HG03095 (cell line): ENCODE measurements around the gene DDI1.
"Not testable (repeated sequence)": the region's sequence is repeated elsewhere in the genome, so short reads cannot be mapped to it uniquely, and the experiment has no call there.

Experiments used
- ATAC-seq: cut with Tn5 transposase; IDR thresholded peaks from one replicate; pipeline ENCODE4 v1.9.1; 2021; ENCODE audit warnings: moderate library complexity; ENCODE audit not compliant: unreplicated experiment

DDI1 gene

GRCh38 chr11:104036995-104037394 lies 555 bp downstream of the DDI1 start:
- ATAC-seq: no peak

- ATAC-seq: no peak
Observed at GRCh38 chr11:104041792-104042191, 5.4 kb downstream of the DDI1 start.

- ATAC-seq: no peak
Observed at GRCh38 chr11:104043142-104043541, 6.7 kb downstream of the DDI1 start.

GRCh38 chr11:104043678-104044239 lies 7.3 kb downstream of the DDI1 start:
- ATAC-seq: no peak

- no peak for ATAC-seq
Observed at GRCh38 chr11:104046331-104046730, 9.9 kb downstream of the DDI1 start.

GRCh38 chr11:104046858-104047257 lies 10.4 kb downstream of the DDI1 start:
- not testable (repeated sequence) for ATAC-seq

- no peak for ATAC-seq
Observed at GRCh38 chr11:104049116-104049515, 12.7 kb downstream of the DDI1 start.

GRCh38 chr11:104051778-104052177 lies 15.3 kb downstream of the DDI1 start:
- no peak for ATAC-seq

GRCh38 chr11:104053743-104054478 lies 17.5 kb downstream of the DDI1 start:
- ATAC-seq: no peak

GRCh38 chr11:104054911-104055529 lies 18.6 kb downstream of the DDI1 start:
- ATAC-seq: no peak

- no peak for ATAC-seq
Observed at GRCh38 chr11:104055596-104055995, 19.2 kb downstream of the DDI1 start.

GRCh38 chr11:104057908-104058307 lies 21.5 kb downstream of the DDI1 start:
- ATAC-seq: no peak

- ATAC-seq: no peak
Observed at GRCh38 chr11:104058680-104059079, 22.2 kb downstream of the DDI1 start.

- no peak for ATAC-seq
Observed at GRCh38 chr11:104060004-104060794, 23.8 kb downstream of the DDI1 start.

- ATAC-seq: no peak
Observed at GRCh38 chr11:104060820-104061219, 24.4 kb downstream of the DDI1 start.

GRCh38 chr11:104061853-104062521 lies 25.5 kb downstream of the DDI1 start:
- ATAC-seq: no peak

GRCh38 chr11:104064034-104064630 lies 27.7 kb downstream of the DDI1 start:
- ATAC-seq: no peak

- no peak for ATAC-seq
Observed at GRCh38 chr11:104067534-104067933, 31.1 kb downstream of the DDI1 start.

GRCh38 chr11:104073950-104074705 lies 37.7 kb downstream of the DDI1 start:
- peak; percentile 69 for ATAC-seq

GRCh38 chr11:104075091-104075490 lies 38.7 kb downstream of the DDI1 start:
- ATAC-seq: no peak
